PC-9 (cell line): ENCODE measurements around the gene CWC25.

Experiments used
- CTCF ChIP-seq: fragments of 200-600 bp; sonication (generic); conservative IDR thresholded peaks from 2 replicates; pipeline ENCODE4 v1.6.1; 2017; ENCODE audit warnings: mixed run types, antibody characterized with exemption, mild to moderate bottlenecking, moderate library complexity
- EZH2 ChIP-seq: fragments of 200-600 bp; sonication (generic); IDR thresholded peaks from 2 replicates; pipeline ENCODE4 v1.8.0; 2017; ENCODE audit warnings: antibody characterized with exemption, low read depth

GRCh38 chr17:38751144-38751807 is 73.8 kb downstream of the CWC25 start:
- no peak for TF ChIP-seq CTCF
- no peak for TF ChIP-seq EZH2
